SKM-1 treated with dmso at 0.1 percent for 144 hours (cell line): ENCODE measurements around the gene SCIN.

Experiments used
- DNase-seq: peaks from one replicate; lab custom pipeline; 2025; ENCODE audit not compliant: unreplicated experiment; lab: John Stamatoyannopoulos, UW

Gene SCIN

GRCh38 chr7:12567015-12567414 lies 3.5 kb upstream of the SCIN start:
- no peak for DNase-seq

DNA sequence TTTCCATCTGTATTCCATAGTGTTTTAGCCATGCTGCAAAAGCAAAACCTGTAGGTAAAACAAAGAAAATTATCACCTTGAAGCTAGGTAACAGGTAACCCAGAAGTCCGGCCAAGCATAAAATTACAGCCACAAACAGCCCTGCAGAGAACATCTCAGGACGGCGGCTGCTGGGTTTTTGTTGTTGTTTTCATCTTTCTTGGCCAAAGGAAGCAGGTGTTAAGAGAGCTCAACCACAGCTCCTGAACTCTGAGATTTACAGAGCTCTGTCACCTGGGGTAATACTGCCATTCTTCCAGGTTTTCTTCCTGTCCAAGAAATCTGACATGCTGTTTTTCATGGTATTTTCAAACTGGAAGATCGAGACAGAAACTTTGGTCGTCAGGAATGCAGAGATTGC lies 847 bp upstream of the SCIN start:
- DNase-seq, result no peak

GRCh38 chr7:12570168-12570533 lies 369 bp upstream of the SCIN start:
- DNase-seq, result peak; percentile 21

DNA sequence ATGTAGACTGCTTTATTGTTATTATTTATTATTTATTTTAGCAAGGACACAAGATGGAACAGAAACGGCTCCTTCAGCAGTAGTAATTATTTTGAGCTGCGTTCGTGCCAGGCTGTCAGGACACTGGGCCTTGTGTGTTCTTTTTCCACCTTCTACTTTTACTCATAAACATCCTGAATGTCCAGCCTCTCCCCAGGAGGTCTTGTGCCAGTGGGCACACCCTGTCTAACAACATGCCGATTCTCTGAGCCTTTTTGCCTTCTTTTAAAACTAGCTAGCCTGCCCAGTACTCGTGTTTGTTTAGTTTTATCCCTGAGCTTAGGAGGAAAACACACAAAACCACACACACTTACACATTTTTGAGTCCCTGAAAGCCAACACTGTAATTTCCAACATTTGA lies 1.2 kb downstream of the SCIN start:
- DNase-seq, result no peak

GRCh38 chr7:12572941-12573575 lies 2.5 kb downstream of the SCIN start:
- peak; percentile 34 for DNase-seq

DNA sequence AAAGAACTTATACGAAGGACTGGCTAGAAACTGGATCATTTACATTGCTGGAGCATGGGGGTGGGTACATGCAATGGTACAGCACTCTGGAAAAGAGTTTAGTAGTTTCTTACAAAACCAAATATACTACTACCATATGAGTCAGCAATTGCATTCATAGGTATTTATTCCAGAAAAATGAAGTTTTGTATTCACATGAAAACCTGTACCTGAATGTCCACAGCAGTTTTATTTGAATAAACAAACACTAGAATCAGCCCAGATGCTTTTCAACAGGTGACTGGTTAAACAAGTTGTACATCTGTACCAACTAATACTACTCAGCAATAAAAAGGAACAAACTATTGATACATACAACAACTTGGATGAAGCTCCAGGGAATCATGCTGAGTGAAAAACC lies 3.4 kb downstream of the SCIN start:
- DNase-seq, result no peak

DNA sequence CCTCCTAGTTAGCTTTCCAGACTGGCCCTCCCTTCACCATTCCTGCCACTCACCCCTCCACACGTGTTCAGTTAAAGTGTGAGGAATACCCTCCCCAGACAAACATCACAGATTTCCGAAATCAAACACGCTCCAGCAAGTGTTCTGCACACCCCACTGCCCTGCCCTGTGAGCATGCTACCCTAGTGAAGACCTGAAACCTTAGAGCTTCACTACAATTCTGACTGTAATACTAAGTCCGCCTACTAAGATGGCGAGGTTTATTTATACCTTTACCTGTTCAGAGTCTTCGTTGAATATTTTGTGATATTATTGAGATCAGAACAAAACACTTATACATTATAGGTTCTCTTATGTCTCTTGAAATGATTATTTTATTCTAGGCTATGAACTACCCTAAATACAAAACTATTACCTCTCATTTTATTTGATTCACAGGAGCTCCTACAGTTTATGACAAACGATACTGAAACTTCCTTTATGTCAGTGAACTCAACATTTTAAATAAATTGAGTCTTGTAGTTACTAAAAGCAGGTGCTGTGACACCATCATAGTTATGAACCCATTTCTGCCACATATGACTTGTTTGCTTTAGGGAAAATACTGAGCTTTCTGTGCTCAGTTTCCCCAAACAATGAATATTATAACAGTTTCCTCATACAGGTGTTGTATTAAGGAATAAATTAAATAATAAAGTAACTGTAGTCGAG lies 8.6 kb downstream of the SCIN start:
- DNase-seq, result no peak

DNA sequence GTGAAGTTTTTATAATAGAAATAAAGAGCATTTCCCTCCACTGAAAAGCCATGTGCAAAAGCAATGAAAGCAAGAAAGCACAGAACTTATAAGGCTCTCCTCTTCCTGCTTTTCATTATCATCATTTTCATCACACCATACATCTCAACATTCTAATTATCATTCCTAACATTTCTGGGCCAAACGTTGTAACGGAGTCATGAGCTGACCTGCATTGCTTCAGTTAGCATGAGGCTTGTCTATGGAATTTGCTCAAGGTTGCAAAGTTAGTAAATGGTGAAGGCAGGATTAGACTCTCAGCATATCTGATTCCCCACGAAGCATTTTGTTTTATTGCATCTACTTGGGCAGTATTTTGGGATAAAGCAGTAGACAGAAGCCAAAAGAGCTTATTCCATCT lies 11.4 kb downstream of the SCIN start:
- no peak for DNase-seq

DNA sequence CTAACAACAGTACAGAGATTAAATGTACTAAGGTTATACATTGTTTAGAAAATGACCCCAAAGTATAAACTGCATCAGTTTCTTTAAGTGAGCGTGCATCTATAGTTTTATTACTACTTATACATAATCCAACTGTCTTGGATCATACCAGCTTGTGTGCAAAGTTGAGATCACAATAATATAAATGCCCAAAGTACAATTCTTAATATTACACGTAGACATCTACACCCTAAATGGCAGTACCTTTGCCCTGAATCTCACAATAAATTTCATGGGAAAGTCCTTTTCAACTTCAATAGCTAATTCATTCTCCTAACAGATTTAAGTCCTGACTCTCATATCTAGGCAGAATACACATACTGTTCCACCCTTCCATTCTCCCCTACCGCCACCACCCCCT lies 11.8 kb downstream of the SCIN start:
- no peak for DNase-seq

DNA sequence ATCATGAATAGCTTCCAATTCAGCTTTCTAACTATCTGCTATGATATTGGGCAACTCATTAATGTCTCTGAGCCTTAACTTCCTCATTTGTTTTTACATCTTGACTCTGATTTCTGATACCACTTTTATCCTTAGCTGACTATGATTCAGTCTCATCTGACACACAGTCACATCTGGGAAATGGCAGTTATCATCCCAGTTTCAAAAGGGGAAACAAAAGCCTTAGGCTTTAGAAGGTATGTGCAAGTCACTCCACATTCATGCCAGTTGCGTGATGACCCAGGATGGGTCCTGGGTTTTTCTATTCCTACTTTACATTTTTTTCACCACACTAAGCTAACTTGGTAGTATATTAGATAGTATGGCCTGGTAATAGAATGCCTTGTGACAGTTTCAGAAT lies 12.7 kb downstream of the SCIN start:
- peak; percentile 6 for DNase-seq

DNA sequence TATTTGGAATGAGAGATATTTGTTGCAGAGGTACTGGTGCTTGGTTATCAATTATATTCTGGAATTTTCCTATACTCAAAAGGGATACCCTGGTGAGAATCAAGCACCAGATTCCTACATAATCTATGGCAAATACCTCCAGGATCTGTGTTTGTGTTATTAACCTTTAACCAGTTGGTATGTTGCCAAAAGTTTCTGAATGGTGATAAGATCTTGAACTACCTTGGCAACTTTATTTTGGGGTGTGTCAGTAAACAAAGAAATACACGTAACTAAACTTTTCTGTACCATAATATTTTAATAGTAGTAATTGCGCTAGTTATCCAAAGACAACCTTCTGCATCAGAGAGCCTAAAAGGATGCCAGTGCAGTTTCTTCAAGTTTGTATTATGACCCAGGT lies 13.4 kb downstream of the SCIN start:
- no peak for DNase-seq

- peak; percentile 82 for DNase-seq
Observed at GRCh38 chr7:12584930-12585329, 14.4 kb downstream of the SCIN start.

- no peak for DNase-seq
Observed at GRCh38 chr7:12586271-12586670, 15.8 kb downstream of the SCIN start.

GRCh38 chr7:12588259-12588904 lies 17.9 kb downstream of the SCIN start:
- DNase-seq, result no peak

DNA sequence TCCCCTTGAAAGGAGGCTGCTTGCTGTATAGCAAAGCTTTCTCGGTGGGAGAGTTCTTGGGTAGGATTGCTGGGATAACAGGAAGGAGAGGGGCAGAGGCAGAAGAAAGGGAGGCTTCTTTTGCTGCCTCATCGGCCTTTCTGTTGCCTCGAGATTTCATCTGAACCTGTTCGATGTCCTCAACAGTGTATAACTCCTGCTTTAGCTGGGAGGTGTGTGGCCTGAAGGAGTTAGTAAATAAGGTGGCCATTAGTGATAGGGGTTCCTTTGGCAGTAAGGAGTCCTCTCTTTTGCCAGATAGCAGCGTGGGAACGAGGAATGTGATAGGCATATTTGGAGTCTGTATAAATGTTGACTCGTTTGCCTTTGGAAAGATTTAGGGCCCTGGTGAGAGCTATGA lies 20.0 kb downstream of the SCIN start:
- no peak for DNase-seq

DNA sequence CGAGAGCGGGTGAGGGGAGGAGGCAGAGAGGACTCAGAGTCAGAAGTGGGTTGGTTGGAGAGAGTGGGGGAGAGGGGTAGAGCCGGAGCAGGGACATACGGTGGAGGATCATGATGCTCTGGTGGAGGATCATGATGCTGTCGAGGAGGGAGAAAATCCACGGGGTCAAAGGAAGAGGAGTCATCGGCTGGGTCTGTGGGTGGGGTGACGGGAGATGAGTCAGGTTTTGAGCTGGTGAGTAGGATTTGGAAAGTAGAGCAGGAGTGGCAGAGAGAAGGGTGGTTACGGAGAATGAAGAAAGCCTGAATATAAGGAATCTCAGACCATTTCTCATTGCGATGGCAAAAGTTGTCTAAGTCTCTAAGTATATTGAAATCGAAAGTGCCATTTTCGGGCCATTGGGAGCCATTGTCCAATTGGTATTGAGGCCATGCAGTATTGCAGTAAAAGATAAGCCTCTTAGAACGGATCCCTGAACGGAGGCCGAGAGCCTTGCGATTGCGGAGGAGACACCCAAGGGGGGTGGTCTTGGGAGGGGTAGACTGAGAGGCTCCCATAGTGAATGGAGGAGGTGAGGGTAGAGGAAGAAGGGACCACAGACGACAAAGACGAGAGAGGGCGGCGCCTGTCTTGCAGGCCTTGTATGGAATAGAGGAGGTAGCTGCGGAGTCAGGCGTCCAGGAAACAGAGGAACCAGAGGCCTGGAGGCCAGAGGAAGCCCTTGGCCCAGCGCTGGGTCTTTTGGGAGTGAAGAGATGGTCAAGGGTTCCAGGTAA lies 23.8 kb downstream of the SCIN start:
- DNase-seq, result no peak

DNA sequence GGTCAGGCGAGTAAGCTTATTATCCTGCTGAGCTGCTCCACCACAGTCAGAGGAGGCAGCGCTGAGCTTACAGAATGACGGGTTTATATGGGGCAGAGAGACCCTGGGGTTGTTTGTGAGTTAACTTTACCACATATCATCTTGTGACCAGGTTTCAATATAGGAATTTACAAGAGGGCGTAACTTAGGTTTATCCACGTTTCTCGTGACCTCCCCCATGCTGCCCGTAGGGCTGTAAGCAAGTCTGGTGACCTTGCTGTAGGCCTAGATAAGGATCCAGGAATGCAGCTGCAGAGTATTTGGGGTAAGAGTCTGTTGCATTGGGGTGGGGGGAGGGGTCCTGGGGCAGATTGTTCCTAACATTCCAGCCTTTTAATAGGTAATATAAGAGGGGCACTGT lies 24.6 kb downstream of the SCIN start:
- DNase-seq, result no peak

DNA sequence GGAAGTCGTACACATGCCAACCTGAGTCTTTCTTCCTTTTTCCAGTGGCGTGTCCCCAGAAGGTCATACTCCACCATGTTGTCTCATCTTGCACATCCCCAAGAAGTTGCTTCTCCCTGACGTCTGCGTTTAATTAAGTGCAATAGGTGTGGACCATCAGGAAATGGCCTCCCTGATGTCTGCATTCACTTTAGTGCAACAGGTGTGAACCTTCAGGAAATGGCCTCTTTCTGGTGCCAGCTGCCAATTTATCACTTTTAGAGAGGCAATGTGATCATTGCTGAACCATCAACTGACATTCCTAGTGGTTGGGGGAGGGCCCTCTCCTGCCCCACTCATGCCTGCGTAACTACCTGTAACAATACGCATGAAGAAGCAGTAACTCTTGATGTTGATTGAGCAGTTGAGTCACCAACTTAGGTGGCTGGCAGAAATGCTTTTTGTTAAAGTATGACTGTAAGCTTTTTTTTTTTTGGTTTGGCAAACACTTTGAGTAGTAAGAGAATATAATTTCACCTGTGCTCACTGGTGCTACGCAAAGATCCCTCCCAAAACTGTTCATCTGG lies 25.8 kb downstream of the SCIN start:
- no peak for DNase-seq

DNA sequence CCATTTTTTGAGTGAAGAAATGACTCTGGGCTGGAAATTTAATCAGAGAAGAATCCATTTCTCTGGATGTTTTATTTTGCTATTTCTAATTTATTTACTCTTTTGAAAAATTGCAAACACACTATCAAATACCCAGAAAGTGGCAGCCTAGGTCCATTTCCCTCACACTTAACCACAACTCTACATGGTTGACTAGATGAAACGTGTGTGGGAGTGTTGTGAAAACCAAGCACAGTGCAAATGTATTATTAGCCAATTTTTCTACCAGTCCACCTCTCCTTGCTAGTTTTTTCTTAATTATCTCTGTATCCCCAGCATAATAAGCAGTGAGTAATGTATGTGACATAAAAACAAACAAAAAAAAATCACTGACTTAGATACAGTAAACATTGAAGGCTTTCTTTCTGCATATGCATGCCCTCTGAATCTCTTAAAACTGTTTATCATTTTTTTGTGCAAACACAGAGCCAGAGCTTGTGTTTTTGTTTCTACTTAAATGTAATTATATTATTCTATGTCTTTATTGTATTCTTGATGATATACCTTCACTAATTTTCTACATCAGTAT lies 30.9 kb downstream of the SCIN start:
- no peak for DNase-seq

- no peak for DNase-seq
Observed at GRCh38 chr7:12607134-12607533, 36.6 kb downstream of the SCIN start.

- no peak for DNase-seq
Observed at GRCh38 chr7:12609561-12609960, 39.0 kb downstream of the SCIN start.
